SH-SY5Y (cell line): ENCODE results near the gene PDE11A.

Experiments used
- GATA2 ChIP-seq: IDR thresholded peaks from 2 replicates; pipeline ENCODE4 v1.6.1; 2011; ENCODE audit warnings: mild to moderate bottlenecking, low read depth, low read length
- GATA3 ChIP-seq: IDR thresholded peaks from 2 replicates; pipeline ENCODE4 v1.6.1; 2011; ENCODE audit warnings: low read depth, mild to moderate bottlenecking, low read length, moderate library complexity

DNA sequence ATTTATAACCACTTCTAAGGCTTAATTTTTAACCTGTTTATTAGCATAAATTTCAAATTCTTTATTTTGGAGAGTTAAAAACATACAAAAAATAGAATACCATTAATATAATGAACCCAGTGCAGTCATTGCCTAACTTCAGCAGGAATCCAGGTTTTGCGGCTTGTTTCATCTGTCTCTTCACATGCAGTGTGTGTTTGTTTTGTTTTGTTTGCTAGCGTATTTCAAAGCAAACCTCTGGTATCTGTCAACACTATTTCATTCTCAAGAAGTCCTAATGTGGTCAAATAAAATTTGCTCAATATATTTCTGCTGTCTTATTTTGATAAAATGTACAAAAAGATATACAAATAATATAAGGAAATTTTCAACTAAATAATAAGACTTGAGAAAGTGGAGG lies 351.5 kb downstream of the PDE11A start:
- TF ChIP-seq GATA3 (no peak), GATA2 (no peak)
